H1 (cell line): ENCODE measurements around the gene TMEM130. TPM values are rescaled to one million over a fixed set of nuclear protein-coding genes. Genes with fewer than 3 reads are reported as not detected.

Source experiments
- CTCF ChIA-PET: fragments of 300-600 bp; sonication (Branson Sonifier 250); formaldehyde crosslinking; loops from one replicate; lab custom pipeline; 2021; ENCODE audit not compliant: partially characterized antibody; lab: Charles Lee
- POLR2A ChIA-PET: fragments of 300-600 bp; sonication (Branson Sonifier 250); formaldehyde crosslinking; loops from one replicate; lab custom pipeline; 2021; ENCODE audit warnings: inconsistent platforms; ENCODE audit not compliant: partially characterized antibody; lab: Charles Lee
- DNase-seq, 2 experiments: peaks; one replicate each; pipeline versions ENCODE4 v3.0.0 to v3.0.0-alpha.2; 2010 to 2022; ENCODE audit warnings: low spot score in 2 of 2, low read depth in 1 of 2, mixed read lengths in 1 of 2
- FAIRE-seq: peaks from 2 replicates; lab custom pipeline; 2011; peaks lifted over from hg19 to GRCh38; lab: Jason Lieb, UNC
- H2AFZ ChIP-seq: 2 replicates; pipeline ENCODE4 v1.8.1; 2012; ENCODE audit warnings: low read length, inconsistent platforms
- H2AK5ac ChIP-seq: 2 replicates; pipeline ENCODE4 v1.6.1; 2013; ENCODE audit warnings: low read depth, low read length
- H2BK120ac ChIP-seq: replicated peaks from 2 replicates; pipeline ENCODE3; 2013; ENCODE audit warnings: low read depth, low read length, inconsistent platforms
- H2BK12ac ChIP-seq: 2 replicates; pipeline ENCODE4 v1.6.1; 2013; ENCODE audit warnings: low read depth, low read length
- H2BK15ac ChIP-seq: 2 replicates; pipeline ENCODE4 v1.6.1; 2013; ENCODE audit warnings: low read length
- H2BK20ac ChIP-seq: 2 replicates; pipeline ENCODE4 v1.6.1; 2013; ENCODE audit warnings: low read length
- H2BK5ac ChIP-seq: 2 replicates; pipeline ENCODE4 v1.6.1; 2013; ENCODE audit warnings: low read depth, low read length
- H3K14ac ChIP-seq: 2 replicates; pipeline ENCODE4 v1.6.1; 2013; ENCODE audit warnings: inconsistent platforms; ENCODE audit not compliant: insufficient read length
- H3K18ac ChIP-seq: 2 replicates; pipeline ENCODE4 v1.6.1; 2013; ENCODE audit warnings: low read length; ENCODE audit errors: extremely low read depth
- H3K23ac ChIP-seq: 2 replicates; pipeline ENCODE4 v1.6.1; 2013; ENCODE audit warnings: inconsistent platforms; ENCODE audit not compliant: insufficient read length
- H3K23me2 ChIP-seq: 2 replicates; pipeline ENCODE4 v1.6.1; 2013; ENCODE audit warnings: low read depth, low read length
- H3K27ac ChIP-seq: 2 replicates; pipeline ENCODE4 v1.6.1; 2011; ENCODE audit warnings: low read depth, low read length, inconsistent platforms
- H3K27me3 ChIP-seq, 4 experiments: replicated peaks in 1 of 4; 1 replicate in 1 of 4; 2 replicates in 3 of 4; pipeline versions ENCODE4 v1.6.1 to v1.8.1; 2011 to 2013; ENCODE audit warnings: low read length in 3 of 4, mild to moderate bottlenecking in 3 of 4, inconsistent platforms in 2 of 4, mixed read lengths in 2 of 4, moderate library complexity in 1 of 4; ENCODE audit not compliant: control insufficient read depth in 3 of 4, insufficient read depth in 3 of 4; ENCODE audit errors: extremely low read depth in 1 of 4
- H3K36me3 ChIP-seq, 4 experiments: 2 replicates each; pipeline versions ENCODE4 v1.6.1 to v1.8.1; 2011 to 2013; ENCODE audit warnings: mild to moderate bottlenecking in 4 of 4, low read length in 3 of 4, moderate library complexity in 2 of 4, control low read depth in 1 of 4, inconsistent platforms in 1 of 4; ENCODE audit not compliant: insufficient read depth in 4 of 4, control insufficient read depth in 2 of 4
- H3K4ac ChIP-seq: replicated peaks from 2 replicates; pipeline ENCODE3; 2013; ENCODE audit warnings: low read length, low read depth, mixed read lengths, inconsistent platforms; ENCODE audit not compliant: insufficient read length
- H3K4me1 ChIP-seq, 4 experiments: replicated peaks in 1 of 4; 1 replicate in 1 of 4; 2 replicates in 3 of 4; pipeline versions ENCODE4 v1.6.1 to v1.8.1; 2011 to 2013; ENCODE audit warnings: low read length in 3 of 4, inconsistent platforms in 2 of 4, mixed read lengths in 1 of 4; ENCODE audit not compliant: insufficient read depth in 4 of 4, control insufficient read depth in 3 of 4
- H3K4me2 ChIP-seq, 2 experiments: 2 replicates each; pipeline versions ENCODE4 v1.6.1 to v1.8.1; 2011 to 2013; ENCODE audit warnings: low read depth in 2 of 2, low read length in 2 of 2, control low read depth in 1 of 2, inconsistent platforms in 1 of 2, mild to moderate bottlenecking in 1 of 2; ENCODE audit not compliant: insufficient read depth in 1 of 2
- H3K4me3 ChIP-seq, 4 experiments: fragments of 200-600, 300-600 bp in 1 of 4; sonication (generic), shearing (Covaris generic), sonication (Bioruptor Twin) in 1 of 4; 2 replicates each; pipeline versions ENCODE4 v1.5.1 to v1.8.1; 2011 to 2016; ENCODE audit warnings: low read length in 4 of 4, low read depth in 3 of 4, control low read depth in 2 of 4, inconsistent platforms in 2 of 4, mild to moderate bottlenecking in 2 of 4, mixed read lengths in 1 of 4, moderate library complexity in 1 of 4; ENCODE audit not compliant: insufficient read depth in 2 of 4; ENCODE audit errors: extremely low read depth in 1 of 4
- H3K56ac ChIP-seq: replicated peaks from 2 replicates; pipeline ENCODE3; 2013; ENCODE audit warnings: low read depth, mild to moderate bottlenecking, mixed read lengths, low read length, inconsistent platforms; ENCODE audit not compliant: insufficient read length
- H3K79me1 ChIP-seq: 2 replicates; pipeline ENCODE4 v1.6.1; 2013; ENCODE audit warnings: low read depth, low read length, control low read depth
- H3K79me2 ChIP-seq, 2 experiments: 2 replicates each; pipeline versions ENCODE4 v1.6.1 to v1.8.1; 2012 to 2013; ENCODE audit warnings: low read length in 2 of 2, mild to moderate bottlenecking in 2 of 2, inconsistent platforms in 1 of 2; ENCODE audit not compliant: insufficient read depth in 2 of 2, control insufficient read depth in 1 of 2
- H3K9ac ChIP-seq, 4 experiments: replicated peaks in 1 of 4; 1 replicate in 1 of 4; 2 replicates in 3 of 4; pipeline versions ENCODE4 v1.6.1 to v1.8.1; 2011 to 2013; ENCODE audit warnings: low read depth in 3 of 4, low read length in 3 of 4, control low read depth in 2 of 4, mild to moderate bottlenecking in 2 of 4, moderate library complexity in 2 of 4, inconsistent platforms in 1 of 4; ENCODE audit errors: extremely low read depth in 1 of 4
- H3K9me3 ChIP-seq, 2 experiments: 2 replicates each; pipeline versions ENCODE4 v1.6.1 to v1.8.1; 2012 to 2013; ENCODE audit warnings: mild to moderate bottlenecking in 2 of 2, moderate library complexity in 2 of 2, control low read depth in 1 of 2, inconsistent platforms in 1 of 2, low read depth in 1 of 2, low read length in 1 of 2, mixed read lengths in 1 of 2; ENCODE audit not compliant: insufficient read depth in 2 of 2
- H4K20me1 ChIP-seq, 2 experiments: replicated peaks in 1 of 2; 2 replicates each; pipeline versions ENCODE3 to v1.8.1; 2011 to 2013; ENCODE audit warnings: inconsistent platforms in 2 of 2, low read length in 2 of 2, mild to moderate bottlenecking in 1 of 2; ENCODE audit not compliant: insufficient read depth in 2 of 2, control insufficient read depth in 1 of 2
- H4K5ac ChIP-seq: 2 replicates; pipeline ENCODE4 v1.6.1; 2013; ENCODE audit warnings: low read length, low read depth, mixed read lengths, inconsistent platforms; ENCODE audit not compliant: insufficient read length
- H4K8ac ChIP-seq: 2 replicates; pipeline ENCODE4 v1.8.0; 2013; ENCODE audit warnings: mild to moderate bottlenecking, moderate library complexity, low read length, inconsistent platforms; ENCODE audit not compliant: insufficient read depth; ENCODE audit errors: extremely low read depth
- H4K91ac ChIP-seq: replicated peaks from 2 replicates; pipeline ENCODE3; 2013; ENCODE audit warnings: low read length, mixed read lengths, inconsistent platforms; ENCODE audit not compliant: insufficient read length
- CEBPB ChIP-seq: IDR thresholded peaks from 2 replicates; pipeline ENCODE4 v1.6.1; 2012; ENCODE audit warnings: low read depth, low read length
- CHD2 ChIP-seq: IDR thresholded peaks from 2 replicates; pipeline ENCODE4 v1.6.1; 2012; ENCODE audit warnings: low read length, improper control_type of control experiment
- FOSL1 ChIP-seq: IDR thresholded peaks from 2 replicates; pipeline ENCODE4 v1.6.1; 2011; ENCODE audit warnings: mild to moderate bottlenecking, low read depth, low read length, moderate library complexity; ENCODE audit not compliant: insufficient read depth
- JUN ChIP-seq: IDR thresholded peaks from 2 replicates; pipeline ENCODE4 v1.6.1; 2011; ENCODE audit warnings: low read depth, mild to moderate bottlenecking, improper control_type of control experiment, low read length
- POLR2A ChIP-seq, 2 experiments: IDR thresholded peaks; 1 replicate in 1 of 2; 2 replicates in 1 of 2; pipeline ENCODE4 v1.6.1; 2011; ENCODE audit warnings: low read depth in 2 of 2, low read length in 2 of 2, mild to moderate bottlenecking in 2 of 2; ENCODE audit errors: control extremely low read depth in 1 of 2
- RNF2 ChIP-seq: fragments of 200-900, 300-1000 bp; sonication (generic); IDR thresholded peaks from 2 replicates; pipeline ENCODE4 v1.7.1; 2016; ENCODE audit warnings: borderline replicate concordance, low read depth, mild to moderate bottlenecking, antibody characterized with exemption, low read length; ENCODE audit not compliant: poor library complexity, severe bottlenecking; ENCODE audit errors: missing control alignments
- ZNF274 ChIP-seq: IDR thresholded peaks from 2 replicates; pipeline ENCODE4 v1.7.0; 2012; ENCODE audit warnings: low read length, borderline replicate concordance; ENCODE audit errors: extremely low read depth
- polyA plus RNA-seq, 7 experiments: library from polyadenylated mRNA; depleted of rRNA in 3 of 7; stranded (reverse) in 5 of 7; unstranded in 2 of 7; fragments of >200 nt in 5 of 7; fragments of 200-250 nt in 2 of 7; gene quantifications; 1 replicate in 5 of 7; 2 replicates in 1 of 7; 4 replicates in 1 of 7; pipeline versions ENCODE4 v1.2.1 to v1.2.3, GENCODE V29; 2011 to 2013; ENCODE audit warnings: missing spikeins in 2 of 7, mixed read lengths in 2 of 7
- total RNA-seq: library from RNA; stranded (reverse); fragmentation: NEBNext Ultra II Directional; extraction: Animal tissue kit (Norgen Biotek cat#: 25700); gene quantifications from 2 replicates; pipeline ENCODE4 v1.2.1, GENCODE V29; 2021
- TF ChIP-seq, protein P1 (sequence below): IDR thresholded peaks from 2 replicates; pipeline ENCODE4 v1.6.1; 2012; ENCODE audit warnings: inconsistent platforms

TMEM130 gene
- total and polyA plus RNA-seq, 2 of the 8 experiments (the other 6 are each of a cell fraction or from before 2014, with no cell fraction given): 2.9 to 6.6 TPM

DNA sequence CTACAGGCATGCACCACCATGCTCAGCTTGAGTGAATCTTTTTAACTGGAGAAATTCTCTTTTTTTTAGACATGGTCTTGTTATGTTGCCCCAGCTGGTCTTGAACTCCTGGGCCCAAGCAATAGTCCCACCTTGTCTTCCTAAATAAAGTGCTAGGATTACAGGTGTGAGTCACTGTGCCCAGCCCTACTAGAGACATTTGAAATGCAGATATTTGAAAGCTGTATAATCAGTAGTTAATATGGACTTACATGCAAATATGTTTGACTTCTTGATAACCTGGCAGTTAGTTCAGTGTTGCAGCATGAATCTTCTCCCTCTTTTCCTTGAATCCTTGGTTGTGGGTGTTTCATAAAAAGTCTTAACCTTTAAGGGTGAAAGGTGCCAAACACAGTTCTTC is 17.2 kb upstream of the TMEM130 start:
- no peak overlapping the region for H4K8ac ChIP-seq
- H2BK120ac ChIP-seq: no peak overlapping the region
- no peaks in the 10 kb centered on the region for H3K9me3 ChIP-seq
- H3K18ac ChIP-seq: no peak overlapping the region
- H2BK12ac ChIP-seq: no peak overlapping the region
- POLR2A ChIA-PET: no interaction called here
- peaks cover 0 to 12% of the 10 kb centered on the region in 2 experiments; a peak in 1 of 4 replicates for H3K79me2 ChIP-seq
- no peaks in the 10 kb centered on the region for H3K27me3 ChIP-seq
- no peak overlapping the region for H3K56ac ChIP-seq
- no peak overlapping the region for H3K27ac ChIP-seq
- H3K4me1 ChIP-seq: no peaks in the 10 kb centered on the region
- H2BK20ac ChIP-seq: no peak overlapping the region
- peaks cover 6 to 69% (median 42%) of the 10 kb centered on the region in 4 experiments for H3K36me3 ChIP-seq
- no peak overlapping the region for H3K4me2 ChIP-seq
- no peak overlapping the region for H3K14ac ChIP-seq
- no peak overlapping the region for H4K5ac ChIP-seq
- CTCF ChIA-PET: interaction anchor here (0.5 to 1.6 kb wide), 2 partner anchors 9 to 1405 kb away, joined by 4 to 5 read pairs; partner anchors contain the start of gene TRRAP
- no peak overlapping the region for H3K23ac ChIP-seq
- TF ChIP-seq, protein P1, sequence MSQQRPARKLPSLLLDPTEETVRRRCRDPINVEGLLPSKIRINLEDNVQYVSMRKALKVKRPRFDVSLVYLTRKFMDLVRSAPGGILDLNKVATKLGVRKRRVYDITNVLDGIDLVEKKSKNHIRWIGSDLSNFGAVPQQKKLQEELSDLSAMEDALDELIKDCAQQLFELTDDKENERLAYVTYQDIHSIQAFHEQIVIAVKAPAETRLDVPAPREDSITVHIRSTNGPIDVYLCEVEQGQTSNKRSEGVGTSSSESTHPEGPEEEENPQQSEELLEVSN: no peak
- TF ChIP-seq POLR2A (IDR thresholded peaks at IDR 0.05; ENCODE audit: control extremely low read depth in 1 of 2, low read depth in 2 of 2, low read length in 2 of 2): no peak
- no peak for TF ChIP-seq CEBPB
- no peak for TF ChIP-seq FOSL1
- TF ChIP-seq ZNF274: no peak
- no peak for TF ChIP-seq JUN
- no peak for TF ChIP-seq CHD2
- no peak for TF ChIP-seq RNF2
- TF ChIP-seq, all 59 proteins: peak for 0
- Histone ChIP-seq H2AFZ (no peak overlapping the region), H3K4me3 (no peak overlapping the region), H3K4ac (no peak overlapping the region), H3K9ac (no peak overlapping the region), H4K91ac (no peak overlapping the region), H2AK5ac (no peak overlapping the region), H4K20me1 (peaks cover 4 to 7% of the 10 kb centered on the region in 2 experiments), H3K23me2 (no peaks in the 10 kb centered on the region), H3K79me1 (no peaks in the 10 kb centered on the region), H2BK15ac (no peak overlapping the region), H2BK5ac (no peak overlapping the region)
- no peak for FAIRE-seq
- DNase-seq: no peak
